K562 (cell line): ENCODE data around the gene KIAA0930. TPM values are rescaled to one million over a fixed set of nuclear protein-coding genes. Genes with fewer than 3 reads are reported as not detected.

ENCODE experiments used
- ATAC-seq: fragments of 200-7000 bp; cut with Tn5 transposase; 3 replicates; pipeline ENCODE4 v1.9.1; 2020; ENCODE audit warnings: moderate library complexity
- BruUV-seq: library from RNA; stranded (reverse); fragments of 400-500 nt; replicated peaks from 2 replicates; lab custom pipeline; 2021; lab: Mats Ljungman, UMichigan
- CTCF ChIA-PET: fragments of 300-600 bp; formaldehyde crosslinking; extraction: SDS; loops from one replicate; lab custom pipeline; 2021; ENCODE audit warnings: low intra/inter-chr PET ratio; lab: Yijun Ruan, JAX
- POLR2A ChIA-PET: fragments of 300-600, 350-650 bp; sonication (Branson Sonifier 250); formaldehyde crosslinking; extraction: SDS; loops from one replicate; lab custom pipeline; 2021; ENCODE audit warnings: antibody characterized with exemption, inconsistent platforms; lab: Yijun Ruan, JAX
- DNase-seq, 4 experiments: peaks; one replicate each; pipeline versions ENCODE4 v3.0.0 to v3.0.0-alpha.2; 2011 to 2018; ENCODE audit warnings: low spot score in 3 of 4, mixed read lengths in 3 of 4; ENCODE audit errors: extremely low read depth in 1 of 4
- FAIRE-seq: peaks from 2 replicates; lab custom pipeline; 2011; peaks lifted over from hg19 to GRCh38; lab: Jason Lieb, UNC
- H2AFZ ChIP-seq: 2 replicates; pipeline ENCODE4 v1.6.0; 2011; ENCODE audit warnings: low read depth, low read length, control low read depth, inconsistent platforms
- H3K27ac ChIP-seq: fragments of 200-600 bp; 3 replicates; pipeline ENCODE4 v1.8.0; 2011; ENCODE audit warnings: low read depth, mild to moderate bottlenecking, control low read depth, inconsistent platforms, low read length, moderate library complexity, mixed read lengths; ENCODE audit errors: extremely low read depth
- H3K27me3 ChIP-seq, 2 experiments: fragments of 300-600 bp in 1 of 2; 2 replicates in 1 of 2; 3 replicates in 1 of 2; pipeline versions ENCODE4 v1.6.0 to v1.8.0; 2011; ENCODE audit warnings: inconsistent platforms in 2 of 2, low read length in 2 of 2, mild to moderate bottlenecking in 1 of 2, mixed read lengths in 1 of 2, moderate library complexity in 1 of 2; ENCODE audit not compliant: control insufficient read depth in 2 of 2, insufficient read depth in 2 of 2
- H3K36me3 ChIP-seq: fragments of 300-600 bp; 3 replicates; pipeline ENCODE4 v1.8.0; 2011; ENCODE audit warnings: mild to moderate bottlenecking, low read length, inconsistent platforms; ENCODE audit not compliant: control insufficient read depth, insufficient read depth
- H3K4me1 ChIP-seq, 2 experiments: fragments of 200-600 bp in 1 of 2; replicated peaks in 1 of 2; 2 replicates in 1 of 2; 3 replicates in 1 of 2; pipeline versions ENCODE4 v1.5.1 to v1.8.0; 2011; ENCODE audit warnings: inconsistent platforms in 2 of 2, low read length in 2 of 2, mild to moderate bottlenecking in 1 of 2, mixed read lengths in 1 of 2, moderate library complexity in 1 of 2; ENCODE audit not compliant: control insufficient read depth in 2 of 2, insufficient read depth in 2 of 2
- H3K4me2 ChIP-seq: 2 replicates; pipeline ENCODE4 v1.6.1; 2011; ENCODE audit warnings: low read length, control low read depth, inconsistent platforms, mixed read lengths; ENCODE audit not compliant: insufficient read depth
- H3K4me3 ChIP-seq: fragments of 200-600 bp; sonication (generic), shearing (Covaris generic); 2 replicates; pipeline ENCODE4 v1.5.1; 2016; ENCODE audit warnings: control low read depth, inconsistent platforms
- H3K79me2 ChIP-seq: fragments of 200-600 bp; 3 replicates; pipeline ENCODE4 v1.8.0; 2011; ENCODE audit warnings: low read length, inconsistent platforms; ENCODE audit not compliant: control insufficient read depth, insufficient read depth
- H3K9ac ChIP-seq, 2 experiments: 2 replicates each; pipeline versions ENCODE4 v1.6.0 to v1.6.1; 2011; ENCODE audit warnings: low read depth in 2 of 2, low read length in 2 of 2, control low read depth in 1 of 2, inconsistent platforms in 1 of 2, mild to moderate bottlenecking in 1 of 2, mixed read lengths in 1 of 2; ENCODE audit not compliant: insufficient read depth in 1 of 2
- H3K9me1 ChIP-seq: one replicate; pipeline ENCODE4 v1.6.0; 2011; ENCODE audit warnings: inconsistent platforms, mild to moderate bottlenecking, low read length, moderate library complexity; ENCODE audit not compliant: control insufficient read depth, insufficient read depth
- H3K9me3 ChIP-seq: replicated peaks from 2 replicates; pipeline ENCODE4 v1.5.1; 2011; ENCODE audit warnings: low read depth, low read length, inconsistent platforms; ENCODE audit not compliant: control insufficient read depth, insufficient read depth
- H4K20me1 ChIP-seq: replicated peaks from 2 replicates; pipeline ENCODE4 v1.6.1; 2011; ENCODE audit warnings: low read length, inconsistent platforms, mixed read lengths; ENCODE audit not compliant: control insufficient read depth, insufficient read depth
- CEBPB ChIP-seq: fragments of 450-650 bp; IDR thresholded peaks from 2 replicates; pipeline ENCODE4 v1.6.1; 2016; ENCODE audit warnings: missing genetic modification characterization, missing compliant biosample characterization
- ZNF79 ChIP-seq: fragments of 250-450 bp; sonication (Bioruptor Pico); IDR thresholded peaks from 2 replicates; pipeline ENCODE4 v1.4.0; 2020; ENCODE audit warnings: low read depth, mild to moderate bottlenecking, moderate library complexity
- WGBS: fragments of 100-300 bp; shearing (Covaris generic); methylation state at CpG from one replicate; pipeline ENCODE4 v1.1.6; 2016; ENCODE audit warnings: low coverage, mixed read lengths; ENCODE audit not compliant: insufficient coverage; ENCODE audit errors: missing lambda C conversion rate; 5-methylcytosine and 5-hydroxymethylcytosine counted together
- in situ Hi-C: fragments of 300-500 bp; cut with MboI; formaldehyde crosslinking; loops from 4 replicates; pipeline ENCODE4 v1.15.0; 2018; ENCODE audit warnings: inconsistent platforms, mixed read lengths
- intact Hi-C: fragments of 100-400 bp; cut with micrococcal nuclease; formaldehyde crosslinking; loops from 2 replicates; pipeline ENCODE4 v1.14.2; 2022
- polyA plus RNA-seq, 8 experiments: library from polyadenylated mRNA; depleted of rRNA in 4 of 8; stranded (reverse) in 5 of 8; unstranded in 3 of 8; fragments of >200 nt; fragmentation: Nextera tagmentation in 2 of 8; fragmentation: Illumina TruSeq in 1 of 8; extraction: Ambion mirVana in 2 of 8; extraction: Trizol in 1 of 8; gene quantifications; 2 replicates each; pipeline versions ENCODE4 v1.2.1 to v1.2.3, GENCODE V29; 2011 to 2014; ENCODE audit warnings: inconsistent platforms in 1 of 8, missing spikeins in 1 of 8
- total RNA-seq, 7 experiments: library from RNA; depleted of rRNA in 6 of 7; stranded (reverse); fragments of >200 nt in 6 of 7; fragmentation: Illumina TruSeq in 2 of 7; extraction: Trizol in 2 of 7; gene quantifications; 2 replicates each; pipeline versions ENCODE4 v1.2.1 to v1.2.3, GENCODE V29; 2011 to 2021; ENCODE audit warnings: low replicate concordance in 1 of 7
- TF ChIP-seq, protein P1 (sequence below): fragments of 450-650 bp; IDR thresholded peaks from 2 replicates; pipeline ENCODE4 v1.6.1; 2016; ENCODE audit warnings: mild to moderate bottlenecking, moderate library complexity
- TF ChIP-seq, protein P2 (sequence below): fragments of 450-650 bp; formaldehyde crosslinking; IDR thresholded peaks from 2 replicates; pipeline ENCODE4 v1.4.0; 2020; ENCODE audit warnings: mild to moderate bottlenecking, moderate library complexity
- TF ChIP-seq, protein P3 (sequence below): fragments of 450-650 bp; IDR thresholded peaks from 2 replicates; pipeline ENCODE4 v1.6.1; 2016; ENCODE audit warnings: antibody characterized with exemption

KIAA0930 gene
- total and polyA plus RNA-seq, 9 of the 15 experiments (the other 6 are each of a cell fraction or from before 2014, with no cell fraction given): 0.24 to 12.1 (median 6.4) TPM

GRCh38 chr22:45180146-45180679 lies 60.5 kb downstream of the KIAA0930 start:
- CTCF ChIA-PET: no interaction called here
- Histone ChIP-seq H3K9ac (no peak overlapping the region), H3K4me3 (no peak overlapping the region)
- no peak for ATAC-seq
- TF ChIP-seq, protein P1, sequence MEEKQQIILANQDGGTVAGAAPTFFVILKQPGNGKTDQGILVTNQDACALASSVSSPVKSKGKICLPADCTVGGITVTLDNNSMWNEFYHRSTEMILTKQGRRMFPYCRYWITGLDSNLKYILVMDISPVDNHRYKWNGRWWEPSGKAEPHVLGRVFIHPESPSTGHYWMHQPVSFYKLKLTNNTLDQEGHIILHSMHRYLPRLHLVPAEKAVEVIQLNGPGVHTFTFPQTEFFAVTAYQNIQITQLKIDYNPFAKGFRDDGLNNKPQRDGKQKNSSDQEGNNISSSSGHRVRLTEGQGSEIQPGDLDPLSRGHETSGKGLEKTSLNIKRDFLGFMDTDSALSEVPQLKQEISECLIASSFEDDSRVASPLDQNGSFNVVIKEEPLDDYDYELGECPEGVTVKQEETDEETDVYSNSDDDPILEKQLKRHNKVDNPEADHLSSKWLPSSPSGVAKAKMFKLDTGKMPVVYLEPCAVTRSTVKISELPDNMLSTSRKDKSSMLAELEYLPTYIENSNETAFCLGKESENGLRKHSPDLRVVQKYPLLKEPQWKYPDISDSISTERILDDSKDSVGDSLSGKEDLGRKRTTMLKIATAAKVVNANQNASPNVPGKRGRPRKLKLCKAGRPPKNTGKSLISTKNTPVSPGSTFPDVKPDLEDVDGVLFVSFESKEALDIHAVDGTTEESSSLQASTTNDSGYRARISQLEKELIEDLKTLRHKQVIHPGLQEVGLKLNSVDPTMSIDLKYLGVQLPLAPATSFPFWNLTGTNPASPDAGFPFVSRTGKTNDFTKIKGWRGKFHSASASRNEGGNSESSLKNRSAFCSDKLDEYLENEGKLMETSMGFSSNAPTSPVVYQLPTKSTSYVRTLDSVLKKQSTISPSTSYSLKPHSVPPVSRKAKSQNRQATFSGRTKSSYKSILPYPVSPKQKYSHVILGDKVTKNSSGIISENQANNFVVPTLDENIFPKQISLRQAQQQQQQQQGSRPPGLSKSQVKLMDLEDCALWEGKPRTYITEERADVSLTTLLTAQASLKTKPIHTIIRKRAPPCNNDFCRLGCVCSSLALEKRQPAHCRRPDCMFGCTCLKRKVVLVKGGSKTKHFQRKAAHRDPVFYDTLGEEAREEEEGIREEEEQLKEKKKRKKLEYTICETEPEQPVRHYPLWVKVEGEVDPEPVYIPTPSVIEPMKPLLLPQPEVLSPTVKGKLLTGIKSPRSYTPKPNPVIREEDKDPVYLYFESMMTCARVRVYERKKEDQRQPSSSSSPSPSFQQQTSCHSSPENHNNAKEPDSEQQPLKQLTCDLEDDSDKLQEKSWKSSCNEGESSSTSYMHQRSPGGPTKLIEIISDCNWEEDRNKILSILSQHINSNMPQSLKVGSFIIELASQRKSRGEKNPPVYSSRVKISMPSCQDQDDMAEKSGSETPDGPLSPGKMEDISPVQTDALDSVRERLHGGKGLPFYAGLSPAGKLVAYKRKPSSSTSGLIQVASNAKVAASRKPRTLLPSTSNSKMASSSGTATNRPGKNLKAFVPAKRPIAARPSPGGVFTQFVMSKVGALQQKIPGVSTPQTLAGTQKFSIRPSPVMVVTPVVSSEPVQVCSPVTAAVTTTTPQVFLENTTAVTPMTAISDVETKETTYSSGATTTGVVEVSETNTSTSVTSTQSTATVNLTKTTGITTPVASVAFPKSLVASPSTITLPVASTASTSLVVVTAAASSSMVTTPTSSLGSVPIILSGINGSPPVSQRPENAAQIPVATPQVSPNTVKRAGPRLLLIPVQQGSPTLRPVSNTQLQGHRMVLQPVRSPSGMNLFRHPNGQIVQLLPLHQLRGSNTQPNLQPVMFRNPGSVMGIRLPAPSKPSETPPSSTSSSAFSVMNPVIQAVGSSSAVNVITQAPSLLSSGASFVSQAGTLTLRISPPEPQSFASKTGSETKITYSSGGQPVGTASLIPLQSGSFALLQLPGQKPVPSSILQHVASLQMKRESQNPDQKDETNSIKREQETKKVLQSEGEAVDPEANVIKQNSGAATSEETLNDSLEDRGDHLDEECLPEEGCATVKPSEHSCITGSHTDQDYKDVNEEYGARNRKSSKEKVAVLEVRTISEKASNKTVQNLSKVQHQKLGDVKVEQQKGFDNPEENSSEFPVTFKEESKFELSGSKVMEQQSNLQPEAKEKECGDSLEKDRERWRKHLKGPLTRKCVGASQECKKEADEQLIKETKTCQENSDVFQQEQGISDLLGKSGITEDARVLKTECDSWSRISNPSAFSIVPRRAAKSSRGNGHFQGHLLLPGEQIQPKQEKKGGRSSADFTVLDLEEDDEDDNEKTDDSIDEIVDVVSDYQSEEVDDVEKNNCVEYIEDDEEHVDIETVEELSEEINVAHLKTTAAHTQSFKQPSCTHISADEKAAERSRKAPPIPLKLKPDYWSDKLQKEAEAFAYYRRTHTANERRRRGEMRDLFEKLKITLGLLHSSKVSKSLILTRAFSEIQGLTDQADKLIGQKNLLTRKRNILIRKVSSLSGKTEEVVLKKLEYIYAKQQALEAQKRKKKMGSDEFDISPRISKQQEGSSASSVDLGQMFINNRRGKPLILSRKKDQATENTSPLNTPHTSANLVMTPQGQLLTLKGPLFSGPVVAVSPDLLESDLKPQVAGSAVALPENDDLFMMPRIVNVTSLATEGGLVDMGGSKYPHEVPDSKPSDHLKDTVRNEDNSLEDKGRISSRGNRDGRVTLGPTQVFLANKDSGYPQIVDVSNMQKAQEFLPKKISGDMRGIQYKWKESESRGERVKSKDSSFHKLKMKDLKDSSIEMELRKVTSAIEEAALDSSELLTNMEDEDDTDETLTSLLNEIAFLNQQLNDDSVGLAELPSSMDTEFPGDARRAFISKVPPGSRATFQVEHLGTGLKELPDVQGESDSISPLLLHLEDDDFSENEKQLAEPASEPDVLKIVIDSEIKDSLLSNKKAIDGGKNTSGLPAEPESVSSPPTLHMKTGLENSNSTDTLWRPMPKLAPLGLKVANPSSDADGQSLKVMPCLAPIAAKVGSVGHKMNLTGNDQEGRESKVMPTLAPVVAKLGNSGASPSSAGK: no peak
- TF ChIP-seq, protein P2, sequence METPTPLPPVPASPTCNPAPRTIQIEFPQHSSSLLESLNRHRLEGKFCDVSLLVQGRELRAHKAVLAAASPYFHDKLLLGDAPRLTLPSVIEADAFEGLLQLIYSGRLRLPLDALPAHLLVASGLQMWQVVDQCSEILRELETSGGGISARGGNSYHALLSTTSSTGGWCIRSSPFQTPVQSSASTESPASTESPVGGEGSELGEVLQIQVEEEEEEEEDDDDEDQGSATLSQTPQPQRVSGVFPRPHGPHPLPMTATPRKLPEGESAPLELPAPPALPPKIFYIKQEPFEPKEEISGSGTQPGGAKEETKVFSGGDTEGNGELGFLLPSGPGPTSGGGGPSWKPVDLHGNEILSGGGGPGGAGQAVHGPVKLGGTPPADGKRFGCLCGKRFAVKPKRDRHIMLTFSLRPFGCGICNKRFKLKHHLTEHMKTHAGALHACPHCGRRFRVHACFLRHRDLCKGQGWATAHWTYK (CRISPR knock-in tag): no peak
- peak; percentile 22; the same call in 1 of the 2 replicates for TF ChIP-seq CEBPB (tag)
- TF ChIP-seq, protein P3, sequence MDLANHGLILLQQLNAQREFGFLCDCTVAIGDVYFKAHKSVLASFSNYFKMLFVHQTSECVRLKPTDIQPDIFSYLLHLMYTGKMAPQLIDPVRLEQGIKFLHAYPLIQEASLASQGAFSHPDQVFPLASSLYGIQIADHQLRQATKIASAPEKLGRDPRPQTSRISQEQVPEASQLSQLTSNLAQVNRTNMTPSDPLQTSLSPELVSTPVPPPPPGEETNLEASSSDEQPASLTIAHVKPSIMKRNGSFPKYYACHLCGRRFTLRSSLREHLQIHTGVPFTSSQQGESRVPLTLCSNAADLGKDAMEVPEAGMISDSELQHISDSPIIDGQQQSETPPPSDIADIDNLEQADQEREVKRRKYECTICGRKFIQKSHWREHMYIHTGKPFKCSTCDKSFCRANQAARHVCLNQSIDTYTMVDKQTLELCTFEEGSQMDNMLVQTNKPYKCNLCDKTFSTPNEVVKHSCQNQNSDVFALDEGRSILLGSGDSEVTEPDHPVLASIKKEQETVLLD: no peak
- TF ChIP-seq ZNF79 (CRISPR knock-in tag): no peak
- TF ChIP-seq, all 486 proteins: peak for 1
- H3K4me2 ChIP-seq: no peak overlapping the region
- no peak overlapping the region for H3K27ac ChIP-seq
- FAIRE-seq (no peak), DNase-seq (no peak)
- intact Hi-C loops: no loop called here
- no peaks in the 10 kb centered on the region for H3K4me1 ChIP-seq
- no TSS peak for BruUV-seq
- POLR2A ChIA-PET: interaction anchor here (0.9 kb wide), 1 partner anchor 12 kb away, joined by 3 read pairs; no protein-coding TSS in a partner anchor
- H3K36me3 ChIP-seq: peaks cover 84% of the 10 kb centered on the region
- H3K9me3 ChIP-seq: no peaks in the 10 kb centered on the region
- H3K9me1 ChIP-seq: no peaks in the 10 kb centered on the region
- in situ Hi-C loops: no loop called here
- WGBS: 80% methylated on average over 14 of the region's 14 CpGs
- H4K20me1 ChIP-seq: peaks cover 5% of the 10 kb centered on the region; the same call in 1 of the 2 replicates
- no peaks in the 10 kb centered on the region for H3K27me3 ChIP-seq
- H2AFZ ChIP-seq: no peak overlapping the region
- peaks cover 21% of the 10 kb centered on the region; the same call in 2 of the 3 replicates for H3K79me2 ChIP-seq
